GM21367 (cell line): Measurements from ENCODE around the gene ZNF503.

Experiments
- ATAC-seq: cut with Tn5 transposase; IDR thresholded peaks from one replicate; pipeline ENCODE4 v1.9.1; 2021; ENCODE audit not compliant: unreplicated experiment

Gene ZNF503, protein sequence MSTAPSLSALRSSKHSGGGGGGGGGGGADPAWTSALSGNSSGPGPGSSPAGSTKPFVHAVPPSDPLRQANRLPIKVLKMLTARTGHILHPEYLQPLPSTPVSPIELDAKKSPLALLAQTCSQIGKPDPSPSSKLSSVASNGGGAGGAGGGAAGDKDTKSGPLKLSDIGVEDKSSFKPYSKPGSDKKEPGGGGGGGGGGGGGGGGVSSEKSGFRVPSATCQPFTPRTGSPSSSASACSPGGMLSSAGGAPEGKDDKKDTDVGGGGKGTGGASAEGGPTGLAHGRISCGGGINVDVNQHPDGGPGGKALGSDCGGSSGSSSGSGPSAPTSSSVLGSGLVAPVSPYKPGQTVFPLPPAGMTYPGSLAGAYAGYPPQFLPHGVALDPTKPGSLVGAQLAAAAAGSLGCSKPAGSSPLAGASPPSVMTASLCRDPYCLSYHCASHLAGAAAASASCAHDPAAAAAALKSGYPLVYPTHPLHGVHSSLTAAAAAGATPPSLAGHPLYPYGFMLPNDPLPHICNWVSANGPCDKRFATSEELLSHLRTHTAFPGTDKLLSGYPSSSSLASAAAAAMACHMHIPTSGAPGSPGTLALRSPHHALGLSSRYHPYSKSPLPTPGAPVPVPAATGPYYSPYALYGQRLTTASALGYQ

DNA sequence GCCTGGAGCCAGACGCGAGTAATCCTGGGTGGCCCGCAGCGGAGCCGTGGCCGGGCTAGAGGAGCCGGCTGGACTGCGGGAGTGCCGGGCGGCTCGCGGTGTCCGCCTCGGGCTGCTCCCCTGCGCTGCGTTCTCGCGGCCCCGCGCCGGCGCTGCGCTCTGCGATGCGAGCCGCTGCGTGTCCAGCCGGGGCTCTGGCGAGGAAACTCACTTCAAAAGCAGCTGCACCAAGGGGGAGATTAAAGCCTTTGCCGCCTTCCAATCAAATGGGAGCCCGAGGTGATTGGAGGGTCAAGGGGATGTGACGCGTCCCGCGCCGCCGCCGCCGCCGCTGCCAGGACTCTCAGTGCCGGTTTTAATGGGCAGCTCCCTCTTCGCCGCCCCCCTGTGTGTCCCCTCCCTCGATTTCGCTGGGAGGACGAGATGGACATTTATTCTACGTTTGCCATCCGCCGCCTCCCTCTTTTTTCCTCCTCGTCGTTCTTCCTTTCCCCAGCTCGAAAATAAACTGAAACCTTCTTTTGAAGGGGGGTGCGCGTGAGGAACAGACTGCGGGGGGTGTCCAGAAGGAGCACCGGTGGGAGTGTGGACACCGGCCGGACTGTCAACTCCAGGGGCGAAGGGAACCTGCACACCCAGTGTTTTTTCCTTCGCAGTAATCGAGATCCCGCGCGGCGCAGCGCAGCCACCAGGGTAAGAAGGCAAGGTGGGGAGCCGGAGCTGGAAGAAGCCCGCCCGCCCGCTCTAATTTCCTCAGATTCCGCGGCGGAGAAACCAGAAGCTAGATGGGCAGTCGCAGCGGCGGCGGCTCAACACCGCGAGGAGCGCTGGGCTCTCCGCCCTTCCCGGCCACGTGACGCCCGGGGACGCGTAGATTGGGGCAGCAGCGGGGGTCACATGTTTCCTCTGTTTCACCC is at the start of gene ZNF503:
Gene ZNF503, minus strand, starts transcription at position 196 of the 917 bp plus-strand sequence. CDS start 345 bp downstream, outside the sequence.
- ATAC-seq: peak; percentile 71

DNA sequence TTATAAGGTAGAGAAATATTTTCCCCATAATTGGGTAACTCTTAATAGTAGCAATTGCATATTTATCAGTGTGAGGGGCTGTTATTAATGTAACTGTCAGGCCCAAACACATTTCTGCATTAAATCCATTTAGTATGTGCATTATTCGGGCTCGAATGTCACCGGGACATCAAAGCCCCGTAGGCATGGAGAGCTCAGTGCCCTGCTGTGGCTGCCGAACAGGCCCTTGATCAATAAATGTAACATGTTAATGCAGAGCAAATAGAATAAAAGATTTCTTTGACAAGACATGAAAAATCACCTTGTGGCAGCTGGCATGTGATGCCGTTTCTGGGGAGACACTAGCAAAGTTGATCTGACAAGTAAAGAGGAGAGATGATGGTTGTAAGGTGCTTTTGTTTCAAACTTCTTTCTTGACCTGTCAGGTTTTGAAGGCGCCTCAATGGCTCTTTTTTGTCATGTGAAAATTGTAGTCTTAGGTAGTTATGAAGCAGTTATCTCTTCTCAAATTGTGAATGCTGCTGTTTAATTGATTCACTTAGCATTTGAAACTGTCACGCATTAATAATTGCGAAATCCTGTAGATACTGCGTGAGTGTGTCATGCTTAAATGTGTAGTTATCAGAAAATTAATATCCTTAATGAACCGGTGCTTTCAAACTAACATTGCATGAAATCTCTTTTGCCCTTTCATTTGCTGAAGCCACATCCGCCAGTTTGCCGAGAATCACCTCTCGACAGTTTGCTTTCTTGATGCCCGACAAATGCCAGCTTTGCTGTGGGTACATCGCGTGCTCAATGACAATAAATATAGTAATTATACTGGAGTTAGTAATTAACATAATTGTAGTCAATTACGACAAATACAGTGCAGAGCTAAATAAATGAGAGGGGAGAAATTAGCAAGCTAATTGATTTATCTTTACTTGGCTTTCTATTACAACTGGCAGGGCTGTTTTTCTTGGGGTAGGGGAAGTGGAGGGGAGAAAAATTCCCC is 49.4 kb upstream of the ZNF503 start:
- ATAC-seq: no peak

DNA sequence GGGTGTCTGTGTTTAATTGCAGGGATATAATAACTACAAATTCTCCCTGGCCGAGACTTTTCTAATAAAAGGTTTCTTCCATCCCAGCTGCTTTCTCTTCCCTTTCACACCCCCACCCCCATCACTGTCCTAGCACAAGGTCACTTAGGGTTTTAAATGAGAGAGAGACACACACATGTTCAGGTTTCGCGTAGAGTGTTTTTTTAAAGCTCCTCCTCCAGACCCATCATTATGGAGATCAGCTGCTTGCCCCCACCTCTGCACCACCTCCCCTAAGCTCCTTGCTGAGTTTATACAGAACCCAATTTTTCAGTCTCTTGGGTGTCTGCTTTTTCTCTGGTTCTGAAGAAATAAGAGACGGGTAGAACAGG is 48.5 kb upstream of the ZNF503 start:
- no peak for ATAC-seq

DNA sequence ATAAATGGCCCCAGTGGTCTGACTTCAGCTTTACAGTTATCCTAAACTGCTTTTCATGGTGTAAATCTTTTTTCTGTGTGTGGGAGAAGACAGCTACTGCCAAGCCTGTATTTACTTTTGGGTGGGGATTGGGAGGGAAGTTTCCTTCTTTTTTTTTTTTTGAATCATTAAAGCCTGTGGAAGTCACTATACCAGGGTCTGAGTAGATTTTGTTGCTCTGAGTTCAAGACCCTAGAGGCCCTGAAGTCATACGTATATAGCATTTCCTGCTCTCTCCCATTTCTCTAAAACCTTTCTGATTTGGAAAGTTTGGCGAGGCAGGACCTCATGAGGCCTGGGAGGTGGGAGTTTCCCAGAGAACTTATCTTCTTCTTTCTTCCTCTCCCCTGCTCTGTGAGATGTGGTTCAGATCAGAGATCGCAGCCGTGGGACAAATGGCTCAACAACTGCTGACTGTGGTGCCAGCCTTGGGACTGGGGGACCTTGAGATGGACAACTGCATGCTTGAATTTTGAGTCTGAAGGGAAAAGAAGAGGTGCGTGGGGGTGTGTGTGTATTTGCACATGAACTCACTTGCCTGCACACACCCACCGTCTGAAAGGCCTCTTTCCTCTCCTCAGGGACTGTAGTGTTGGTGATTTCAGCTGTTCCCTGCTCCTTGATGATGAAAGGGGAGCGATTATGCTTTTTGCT is 48.0 kb upstream of the ZNF503 start:
- no peak for ATAC-seq

DNA sequence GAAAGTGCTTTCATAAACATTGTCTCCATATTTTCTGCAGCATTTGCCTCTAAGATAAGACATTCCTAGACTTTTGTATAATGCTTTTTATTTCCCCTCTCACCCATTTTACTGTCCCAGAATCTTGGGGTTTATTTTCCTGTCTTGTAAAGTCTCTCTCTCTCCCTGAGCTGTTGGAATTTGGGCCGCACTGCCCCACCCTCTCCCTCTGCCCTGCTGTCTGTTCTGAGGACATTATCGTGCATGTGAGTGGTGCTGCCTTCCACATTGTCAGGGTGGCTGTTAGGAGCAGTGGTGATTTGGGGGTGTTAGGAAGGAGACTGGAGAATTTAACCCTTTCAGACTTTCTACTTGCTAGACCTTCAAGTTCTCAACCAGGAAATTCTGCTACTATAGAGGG is 46.6 kb upstream of the ZNF503 start:
- no peak for ATAC-seq

DNA sequence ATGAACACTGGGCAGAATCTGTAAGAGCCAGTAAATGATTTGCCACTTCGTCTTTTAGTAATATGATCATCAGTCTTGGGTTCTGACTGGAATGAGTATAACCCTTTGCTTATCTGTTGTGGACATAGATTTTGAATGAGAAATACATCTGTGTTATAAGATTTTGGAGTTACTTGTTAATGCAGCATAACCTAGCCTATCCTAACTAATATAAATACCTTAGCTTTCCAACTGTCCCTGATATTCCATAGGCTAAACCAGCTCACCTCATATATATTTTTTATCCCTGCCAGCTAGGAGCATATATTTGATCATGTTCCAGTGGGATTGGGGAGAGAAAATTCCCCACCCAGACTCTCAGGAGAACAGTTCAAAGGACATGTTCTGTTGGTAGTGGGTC is 44.9 kb upstream of the ZNF503 start:
- no peak for ATAC-seq

DNA sequence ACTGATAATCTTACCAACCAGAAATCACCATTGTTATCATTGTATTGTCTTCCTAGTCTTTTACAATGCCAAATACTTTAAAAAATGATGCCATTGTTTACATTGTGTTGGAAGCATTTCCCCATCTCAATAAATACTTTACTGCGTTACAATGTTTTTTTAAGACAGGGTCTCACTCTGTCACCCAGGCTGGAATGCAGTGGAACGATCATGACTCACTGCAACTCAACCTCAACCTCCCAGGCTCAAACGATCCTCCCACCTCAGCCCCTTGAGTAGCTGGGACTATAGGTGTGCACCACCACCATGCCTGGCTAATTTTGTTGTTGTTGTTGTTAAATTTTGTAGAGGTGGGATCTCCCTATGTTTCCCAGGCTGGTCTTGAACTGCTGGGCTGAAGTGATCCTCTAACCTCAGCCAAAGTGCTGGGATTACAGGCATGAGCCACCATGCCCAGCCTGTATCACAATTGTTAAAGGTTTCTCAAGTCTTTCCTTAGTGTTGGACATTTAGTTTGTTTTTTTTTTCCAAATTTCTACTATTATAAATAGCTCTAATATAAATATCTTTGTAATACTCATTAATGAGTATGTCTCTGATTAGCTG is 43.3 kb upstream of the ZNF503 start:
- no peak for ATAC-seq

DNA sequence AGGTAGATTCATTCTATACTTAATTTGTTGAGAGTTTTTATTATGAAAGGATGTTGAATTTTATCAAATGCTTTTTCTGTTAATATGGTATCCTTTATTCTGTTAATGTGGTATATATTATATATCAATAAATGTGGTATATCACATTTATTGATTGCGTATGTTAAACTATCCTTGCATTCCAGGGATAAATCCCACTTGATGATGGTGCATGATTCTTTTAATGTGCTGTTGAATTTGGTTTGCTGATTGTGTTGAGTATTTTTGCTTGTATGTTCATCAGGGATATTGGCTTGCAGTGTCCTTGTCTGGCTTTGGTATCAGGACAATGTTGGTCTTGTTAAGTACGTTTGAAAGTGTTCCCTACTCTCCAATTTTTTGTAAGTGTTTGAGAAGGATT is 41.8 kb upstream of the ZNF503 start:
- no peak for ATAC-seq

DNA sequence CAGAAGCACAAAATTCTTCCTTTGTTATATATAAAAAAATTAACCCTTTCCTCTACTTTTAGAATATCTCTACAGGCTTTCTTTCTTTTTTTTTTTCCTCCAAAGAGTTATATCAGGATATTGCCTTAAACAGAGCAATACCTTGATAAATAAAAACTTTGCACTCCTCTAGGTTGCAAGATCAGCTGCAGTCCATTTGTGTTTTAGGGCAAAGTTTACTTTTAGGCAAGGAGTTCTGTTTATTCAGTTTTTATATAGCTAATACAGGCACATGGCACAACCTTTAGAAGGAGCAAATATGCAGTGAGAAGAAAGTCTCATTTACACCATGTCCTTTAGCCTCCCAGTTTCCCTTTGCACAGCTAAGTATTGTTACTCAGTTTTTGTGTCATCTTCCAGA is 40.1 kb upstream of the ZNF503 start:
- no peak for ATAC-seq

DNA sequence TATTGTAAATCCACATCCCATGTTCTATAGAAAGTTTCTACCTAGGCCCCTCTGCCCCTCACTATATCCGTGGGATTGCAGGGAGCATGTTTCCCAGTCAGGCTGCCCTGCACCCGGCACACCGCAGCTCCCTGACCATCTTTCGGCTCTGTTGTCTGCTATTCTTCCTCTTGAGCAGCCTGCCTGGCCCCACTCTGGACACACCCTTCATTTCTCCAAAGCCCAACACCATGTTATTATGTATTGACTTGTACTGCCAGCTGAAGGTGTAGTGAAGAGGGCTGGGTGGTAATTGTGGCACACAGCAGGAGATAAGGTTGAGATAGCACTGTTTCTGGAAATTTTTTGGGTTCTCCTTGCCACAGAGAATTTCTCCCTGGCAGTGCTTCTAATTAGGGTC is 39.6 kb upstream of the ZNF503 start:
- no peak for ATAC-seq

DNA sequence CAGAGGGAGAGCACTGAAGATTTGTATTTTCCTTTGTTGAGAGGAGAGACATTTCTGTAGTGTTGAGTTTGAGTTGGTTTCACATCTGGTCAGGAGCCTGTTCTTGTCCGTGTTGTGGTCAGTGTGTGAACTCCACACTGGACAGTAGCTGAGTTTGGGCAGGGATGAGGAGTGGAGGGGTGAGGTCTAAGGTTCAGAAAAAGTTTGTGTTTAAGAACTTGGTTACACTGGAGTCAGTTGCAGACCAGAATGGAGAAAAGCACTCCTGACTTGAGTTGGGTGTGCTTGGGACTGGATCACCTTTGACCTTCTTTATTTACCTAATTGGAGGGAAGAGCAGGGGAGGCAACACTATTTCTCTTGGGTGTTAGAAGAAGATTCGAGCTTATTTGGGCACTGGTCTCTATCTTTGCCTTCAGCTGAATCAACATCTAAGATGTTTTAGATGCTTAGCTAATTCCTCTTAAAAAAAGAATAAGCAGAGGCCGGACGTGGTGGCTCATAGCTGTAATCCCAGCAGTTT is 38.8 kb upstream of the ZNF503 start:
- no peak for ATAC-seq

DNA sequence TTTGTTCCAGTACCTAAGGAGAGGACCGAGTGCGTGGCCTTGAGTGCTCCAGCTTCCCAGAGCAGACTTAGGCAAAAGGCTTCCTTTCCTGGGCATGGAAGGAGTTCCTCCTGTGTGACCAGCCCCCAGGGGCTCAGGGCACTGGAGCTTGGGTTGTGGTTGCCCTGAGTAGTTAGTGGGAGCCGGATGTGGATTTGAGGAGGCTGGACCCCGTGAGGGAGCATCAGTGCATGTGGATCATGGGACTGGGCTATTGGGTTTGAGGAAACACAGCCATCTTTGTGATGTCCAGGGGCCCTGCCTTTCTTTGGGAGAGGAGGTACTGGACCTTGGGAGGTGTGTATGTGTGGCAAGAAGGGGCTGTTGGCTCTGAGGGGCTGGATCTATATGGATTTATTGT is 38.2 kb upstream of the ZNF503 start:
- no peak for ATAC-seq

DNA sequence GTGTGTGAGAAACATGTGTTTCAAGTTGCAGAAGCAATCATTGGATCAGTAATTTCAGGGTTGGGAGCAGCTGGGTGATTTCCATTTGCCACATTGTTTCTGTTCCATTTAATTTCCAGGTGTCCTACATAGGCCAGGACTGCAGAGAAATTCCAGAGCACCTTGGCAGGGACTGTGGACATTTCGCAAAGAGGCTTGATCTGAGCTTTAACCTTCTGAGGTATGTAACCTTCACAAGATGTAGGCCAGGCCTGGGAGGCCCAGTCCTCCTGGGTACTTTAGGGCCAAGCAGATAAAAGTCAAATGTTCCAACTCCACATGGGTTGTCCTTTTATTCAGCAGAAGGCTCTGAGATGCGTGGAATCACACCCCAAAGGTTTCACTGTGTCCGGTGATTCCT is 36.7 kb upstream of the ZNF503 start:
- no peak for ATAC-seq

DNA sequence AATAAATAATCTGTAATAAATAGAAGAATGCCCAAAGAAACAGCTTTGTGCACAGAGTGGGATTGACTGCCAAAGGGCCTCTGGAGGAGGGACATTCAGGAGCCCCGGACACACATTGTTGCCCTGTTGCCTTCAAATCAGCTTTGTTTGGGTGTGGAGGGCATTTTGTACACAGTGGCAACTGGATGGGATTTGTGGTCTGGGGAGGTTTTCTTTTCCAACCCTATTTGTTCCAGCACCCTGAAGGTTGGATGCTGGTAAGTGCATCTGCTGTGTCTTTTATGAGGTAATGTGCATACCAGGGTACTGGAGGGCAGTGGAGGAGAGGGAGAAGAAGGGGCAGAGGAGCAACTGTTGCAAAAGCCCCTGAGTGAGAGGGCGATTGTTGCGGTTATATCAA is 36.1 kb upstream of the ZNF503 start:
- ATAC-seq: no peak

DNA sequence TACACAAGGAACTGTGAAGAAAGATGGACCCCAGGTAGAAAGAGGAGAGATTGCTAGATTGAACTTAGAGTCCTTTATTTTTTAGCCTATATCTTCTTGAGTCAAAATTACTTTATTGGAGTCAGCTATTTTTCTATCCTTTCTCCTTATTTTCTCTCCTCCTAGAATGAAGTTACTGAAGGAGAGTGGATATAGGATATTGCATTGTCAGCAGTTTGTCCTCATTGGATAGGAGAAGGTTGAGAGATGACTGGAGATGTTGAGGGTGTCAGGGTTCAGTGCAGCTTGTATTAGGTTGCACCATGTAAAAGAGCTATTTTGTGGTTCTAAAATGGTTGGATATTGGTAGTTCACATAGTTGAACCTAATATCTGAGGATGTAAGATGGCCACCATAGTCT is 35.3 kb upstream of the ZNF503 start:
- ATAC-seq: no peak

DNA sequence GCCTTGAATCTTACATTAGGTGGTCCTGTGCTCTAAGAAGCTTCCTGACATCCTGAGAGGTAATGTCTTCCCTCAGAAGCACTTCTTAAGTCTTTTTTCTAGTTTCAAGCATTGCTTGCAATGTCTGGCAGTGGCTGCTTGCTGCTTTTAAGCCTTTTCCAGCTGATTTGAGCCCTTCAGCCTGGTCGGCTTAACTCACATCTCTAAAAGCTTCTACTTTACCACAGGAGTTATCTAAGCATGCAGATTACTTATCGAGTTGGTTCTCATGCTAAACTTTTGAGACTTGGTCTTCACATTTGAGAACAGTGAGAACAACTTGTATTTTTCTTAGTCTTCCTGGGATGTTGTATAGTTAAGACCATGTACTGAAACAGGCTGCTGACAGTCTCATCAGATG is 33.7 kb upstream of the ZNF503 start:
- no peak for ATAC-seq

DNA sequence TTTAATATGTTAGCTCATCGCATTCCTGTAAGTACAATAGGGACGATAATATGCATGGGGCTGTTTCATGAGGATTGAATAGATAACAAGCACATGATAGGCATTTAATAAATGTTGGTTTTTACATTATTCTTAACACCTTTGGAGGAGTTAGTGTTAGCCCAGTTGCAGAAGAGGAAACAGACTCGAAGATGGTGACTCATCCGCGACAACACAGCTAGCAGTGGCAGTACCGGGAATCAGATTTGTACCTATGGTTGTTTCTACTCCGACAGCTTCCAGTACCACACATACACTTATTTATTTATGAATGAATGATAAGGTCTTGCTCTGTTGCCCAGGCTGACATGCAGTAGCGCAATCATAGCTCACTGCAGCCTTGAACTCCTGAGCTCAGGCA is 32.7 kb upstream of the ZNF503 start:
- ATAC-seq: no peak

DNA sequence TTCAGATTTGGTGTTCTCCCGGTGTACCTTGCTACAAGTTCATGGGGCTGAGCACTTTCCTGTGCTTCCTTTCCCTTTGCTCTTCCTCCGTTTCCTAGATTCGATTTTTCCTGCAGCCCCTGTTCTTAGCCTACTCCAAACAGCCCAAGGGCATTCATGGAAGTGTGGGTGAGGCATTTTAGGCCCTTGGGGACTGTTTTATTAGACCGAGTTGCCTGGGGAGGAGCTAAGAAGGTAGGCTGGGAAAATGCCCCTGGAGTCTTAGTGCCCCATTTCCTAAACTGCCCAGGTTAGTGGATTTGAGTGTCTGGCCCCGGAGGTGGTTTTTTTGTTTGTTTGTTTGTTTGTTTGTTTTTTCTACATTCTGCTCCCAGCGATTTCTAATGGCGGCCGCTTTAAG is 31.7 kb upstream of the ZNF503 start:
- ATAC-seq: no peak

DNA sequence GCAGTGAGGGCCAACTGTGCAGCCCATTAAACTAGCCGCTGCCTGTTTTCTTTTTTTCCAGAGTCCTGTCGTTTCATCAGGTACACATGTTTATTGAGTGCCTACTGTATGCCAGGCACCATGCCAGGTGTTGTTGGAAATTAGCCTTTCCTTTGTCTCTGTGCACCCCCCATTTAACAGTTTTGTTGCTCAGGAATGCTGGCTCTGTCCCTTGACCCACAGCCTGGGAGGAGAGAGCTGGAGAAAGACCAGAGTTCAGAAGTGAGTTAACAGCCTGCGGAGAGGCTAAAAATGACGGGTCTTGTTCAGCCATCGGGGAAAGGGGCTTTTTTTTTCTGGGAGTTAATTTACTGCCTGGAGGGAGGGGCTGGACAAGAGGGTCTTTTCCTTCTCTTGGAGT is 31.2 kb upstream of the ZNF503 start:
- ATAC-seq: no peak
